HUDEP-2 (cell line): ENCODE measurements around the gene ALG6.
A peak's percentile ranks its signal among the peaks of the same experiment; 100 is the strongest.
"Not testable (repeated sequence)": the region's sequence is repeated elsewhere in the genome, so short reads cannot be mapped to it uniquely, and the experiment has no call there.

Experiments used
- DNase-seq, 76 experiments: peaks; one replicate each; lab custom pipeline; 2025; ENCODE audit not compliant: unreplicated experiment in 76 of 76; lab: John Stamatoyannopoulos, UW

Gene ALG6

DNA sequence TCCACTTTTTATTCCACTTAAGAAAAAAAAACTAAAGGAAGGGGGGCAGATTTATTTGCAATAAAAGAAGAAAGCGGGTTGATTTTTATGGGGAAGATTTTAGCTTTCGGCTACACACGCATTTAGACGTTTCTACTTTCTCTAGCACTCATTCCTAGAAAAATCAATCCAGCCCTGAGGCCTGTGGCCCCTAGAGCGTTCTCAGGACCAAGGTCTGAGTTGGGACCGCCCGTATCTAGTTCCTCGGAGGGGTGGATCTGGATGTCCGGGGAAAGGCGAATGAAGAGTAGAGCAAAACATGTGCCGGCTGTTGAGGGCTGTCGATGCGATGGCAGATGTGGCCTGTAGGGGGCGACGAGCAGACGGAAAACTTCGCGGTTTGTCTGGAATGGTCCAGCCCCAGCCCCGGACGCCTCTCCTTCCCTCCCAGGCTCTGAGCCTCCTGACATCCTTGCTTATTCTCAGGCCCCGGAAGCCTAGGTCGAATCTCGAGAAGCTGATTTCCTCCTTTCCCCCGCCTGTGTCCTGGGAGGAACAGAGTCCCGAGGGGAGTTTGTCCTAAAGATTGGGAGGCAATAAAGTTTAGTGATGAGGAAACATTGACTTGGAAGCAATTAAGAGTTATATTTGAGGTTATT, 39.9 kb upstream of the ALG6 start:
- peak in 51 of 76 experiments; percentile 10 to 70 (median 41) for DNase-seq

DNA sequence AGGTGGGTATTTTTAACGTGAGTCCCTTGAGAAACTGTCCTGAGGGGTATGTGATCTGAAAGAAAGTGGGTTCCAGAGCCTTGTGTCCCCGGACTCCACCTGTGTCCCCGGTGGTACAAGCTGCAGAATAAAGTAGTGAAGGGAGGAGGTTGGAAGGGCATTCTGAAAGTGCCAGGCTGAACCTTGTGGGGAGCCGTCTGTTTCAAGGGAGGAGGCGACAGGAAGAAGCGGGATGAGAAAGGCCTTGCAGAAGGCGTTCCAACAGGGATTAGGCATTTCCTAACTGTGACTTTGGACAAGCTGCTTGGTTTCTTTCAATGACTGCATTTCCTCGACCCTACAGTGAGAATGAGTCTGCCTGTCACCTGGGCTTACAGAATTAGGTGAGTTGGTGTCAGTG, 39.3 kb upstream of the ALG6 start:
- DNase-seq: no peak

DNA sequence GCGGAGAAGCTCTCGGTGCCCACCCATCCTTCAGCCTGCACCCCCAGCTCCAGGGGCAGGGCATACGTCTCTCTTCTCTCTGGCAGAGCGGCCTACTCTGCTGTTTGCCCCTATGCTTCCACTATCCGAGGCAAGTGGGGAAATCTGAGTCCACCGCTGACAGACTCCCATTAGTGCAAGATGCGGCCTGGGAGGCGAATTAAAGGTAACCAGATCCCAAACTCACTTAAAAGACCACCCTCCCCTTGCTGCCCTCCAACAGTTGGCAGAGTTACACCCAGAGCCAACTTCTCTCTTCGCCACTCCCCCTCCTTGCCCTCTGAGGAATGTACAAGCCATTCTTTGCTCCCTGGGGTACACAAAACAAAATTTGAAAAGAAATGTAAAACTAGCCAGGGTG, 38.6 kb upstream of the ALG6 start:
- DNase-seq: no peak

GRCh38 chr1:63329621-63330330, 37.7 kb upstream of the ALG6 start:
- DNase-seq: no peak

- DNase-seq: no peak
These were observed 37.0 kb upstream of the ALG6 start for GRCh38 chr1:63330331-63330916.

DNA sequence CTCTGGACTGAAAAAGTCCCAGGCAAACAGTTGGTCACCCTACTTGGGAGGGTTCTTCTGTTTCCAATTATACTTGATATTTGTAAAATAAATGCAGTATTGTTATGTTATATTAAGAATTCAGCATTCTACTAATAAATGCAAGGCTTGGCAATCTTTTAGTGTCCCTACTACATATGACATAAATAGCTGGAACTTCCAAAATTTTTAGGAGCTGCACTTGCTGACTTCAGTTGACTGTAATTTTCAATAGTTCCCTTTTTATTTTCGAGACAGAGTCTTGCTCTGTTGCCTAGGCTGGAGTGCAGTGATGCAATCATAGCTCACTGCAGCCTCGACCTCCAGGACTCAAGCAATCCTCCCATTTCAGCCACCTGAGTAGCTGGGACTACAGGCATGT, 25.0 kb upstream of the ALG6 start:
- no peak for DNase-seq

- DNase-seq: no peak
These were observed 23.5 kb upstream of the ALG6 start for GRCh38 chr1:63343922-63344321.

DNA sequence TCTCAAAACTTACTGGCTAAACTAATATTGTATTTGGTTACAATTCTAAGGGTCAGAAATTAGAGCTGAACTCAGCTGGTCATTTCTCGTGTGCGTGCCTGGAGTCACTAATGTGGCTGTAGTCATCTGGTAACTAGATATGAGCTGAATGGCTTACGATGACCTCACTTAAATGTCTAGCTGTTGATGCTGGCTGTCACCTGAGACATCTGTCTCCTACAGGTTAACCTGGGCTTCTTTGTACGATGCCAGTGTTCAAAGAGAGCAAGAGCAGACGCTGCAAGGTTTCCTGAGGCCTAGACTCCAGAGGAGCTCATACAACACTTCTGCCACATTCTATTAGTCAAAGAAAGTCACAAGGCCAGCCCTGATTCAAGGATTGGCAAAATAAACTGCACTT, 17.1 kb upstream of the ALG6 start:
- no peak for DNase-seq

- no peak for DNase-seq
These were observed 14.7 kb upstream of the ALG6 start for GRCh38 chr1:63352736-63353135.

DNA sequence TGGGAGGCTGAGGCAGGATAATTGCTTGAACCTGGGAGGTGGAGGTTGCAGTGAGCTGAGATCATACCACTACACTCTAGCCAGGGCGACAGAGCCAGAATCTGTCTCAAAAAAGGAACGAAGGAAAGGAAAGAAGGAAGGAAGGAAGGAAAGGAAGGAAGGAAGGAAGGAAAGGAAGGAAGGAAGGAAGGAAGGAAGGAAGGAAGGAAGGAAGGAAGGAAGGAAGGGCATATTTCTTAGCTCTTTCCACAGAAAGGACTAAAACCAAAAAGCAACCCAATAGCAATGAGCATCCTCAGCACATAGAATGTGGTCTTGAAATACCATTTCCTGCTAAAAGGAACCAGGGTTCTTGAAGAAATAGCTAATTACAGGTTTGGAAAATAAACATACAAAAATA, 11.2 kb upstream of the ALG6 start:
- DNase-seq: not testable (repeated sequence)

- DNase-seq: no peak
These were observed 7.9 kb upstream of the ALG6 start for GRCh38 chr1:63359561-63359960.

DNA sequence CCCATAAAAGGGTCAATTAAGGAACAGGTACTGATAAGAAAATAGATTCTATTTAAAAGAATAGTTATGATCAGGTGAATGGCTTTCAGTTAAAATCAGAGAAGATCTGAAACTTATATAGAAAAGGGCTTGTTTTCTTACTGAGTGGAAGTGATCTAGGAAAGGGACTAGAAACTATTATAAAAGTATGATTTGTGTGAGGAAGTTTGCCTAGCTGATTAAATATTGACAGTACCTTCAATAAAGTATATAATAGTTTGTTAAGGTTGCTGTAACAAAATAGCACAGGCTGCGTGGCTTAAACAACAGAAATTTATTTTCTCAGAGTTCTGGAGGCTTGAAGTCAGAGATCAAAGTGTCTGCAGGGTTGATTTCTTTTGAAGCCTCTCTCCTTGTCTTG, 5.4 kb upstream of the ALG6 start:
- no peak for DNase-seq

DNA sequence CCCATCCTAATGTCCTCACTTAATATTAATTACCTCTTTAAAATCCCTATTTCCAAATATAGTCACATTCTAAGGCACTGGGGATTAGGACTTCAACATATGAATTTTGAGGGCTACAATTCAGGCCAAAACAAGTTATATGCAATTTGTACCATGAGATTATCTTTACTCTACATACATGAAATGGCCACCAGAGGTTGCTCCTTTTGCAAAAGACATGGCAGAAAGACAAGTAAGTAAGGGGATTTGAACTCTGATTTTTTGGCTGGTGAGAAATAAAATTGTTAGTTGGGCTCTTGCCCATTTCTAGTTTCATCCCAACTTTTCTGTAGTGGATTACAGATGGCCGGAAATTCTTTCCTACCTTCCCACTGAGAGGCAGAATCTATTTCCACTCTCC, 4.8 kb upstream of the ALG6 start:
- DNase-seq: no peak

DNA sequence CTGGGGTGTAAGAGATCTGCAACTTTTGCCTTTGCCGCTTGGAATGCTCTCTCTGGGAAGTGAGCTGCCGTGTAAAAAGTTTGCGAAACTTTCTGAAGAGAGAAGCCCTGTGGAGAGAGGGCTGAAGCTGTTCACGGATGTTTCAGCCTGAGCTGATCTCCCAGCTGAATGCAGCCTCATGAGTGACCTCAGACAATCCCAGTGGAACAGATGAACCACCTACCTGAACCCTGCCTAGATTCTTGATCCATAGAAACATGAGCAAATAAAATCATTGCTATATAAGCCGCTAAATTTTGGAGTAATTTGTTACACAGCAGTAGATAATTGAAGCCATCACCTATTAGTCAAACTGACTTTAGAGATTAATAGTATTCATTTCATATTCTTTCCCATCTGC, 4.4 kb upstream of the ALG6 start:
- no peak for DNase-seq

DNA sequence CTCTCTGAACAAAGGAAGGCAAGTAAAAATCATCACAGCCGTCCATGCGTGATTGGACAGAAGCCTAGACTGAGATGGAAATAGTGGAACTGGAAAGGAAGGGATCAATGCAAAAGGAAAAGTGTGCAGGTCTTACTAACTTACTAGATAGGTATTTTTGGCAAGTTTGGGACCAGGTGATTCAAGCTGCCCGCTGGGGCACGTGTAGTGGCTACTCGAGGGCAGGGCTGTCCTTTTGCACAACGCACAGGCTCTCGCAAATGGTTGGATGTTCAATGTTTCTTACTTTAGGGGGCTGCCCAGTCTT, 566 bp upstream of the ALG6 start:
- DNase-seq: no peak

DNA sequence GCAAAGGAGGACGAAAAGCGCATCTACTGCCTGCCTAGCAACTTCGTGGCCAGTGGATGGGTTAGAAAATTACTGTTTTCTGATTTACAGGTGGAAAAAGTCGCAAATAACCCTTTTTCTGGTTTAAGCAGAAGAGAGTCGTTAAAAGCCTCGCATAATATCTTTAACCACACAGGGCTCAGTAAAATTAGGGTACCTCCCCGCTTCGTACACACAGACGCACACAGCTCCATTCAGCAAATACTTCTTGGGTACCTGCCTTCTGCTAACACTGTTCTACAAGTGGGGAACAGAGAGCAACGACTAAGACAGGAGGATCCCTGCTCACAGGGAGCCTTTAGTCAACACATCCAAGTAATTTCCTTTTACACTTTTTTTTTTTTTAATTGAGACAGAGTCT, 704 bp downstream of the ALG6 start:
- peak in 3 of 76 experiments; percentile 13 to 39 (median 25) for DNase-seq

DNA sequence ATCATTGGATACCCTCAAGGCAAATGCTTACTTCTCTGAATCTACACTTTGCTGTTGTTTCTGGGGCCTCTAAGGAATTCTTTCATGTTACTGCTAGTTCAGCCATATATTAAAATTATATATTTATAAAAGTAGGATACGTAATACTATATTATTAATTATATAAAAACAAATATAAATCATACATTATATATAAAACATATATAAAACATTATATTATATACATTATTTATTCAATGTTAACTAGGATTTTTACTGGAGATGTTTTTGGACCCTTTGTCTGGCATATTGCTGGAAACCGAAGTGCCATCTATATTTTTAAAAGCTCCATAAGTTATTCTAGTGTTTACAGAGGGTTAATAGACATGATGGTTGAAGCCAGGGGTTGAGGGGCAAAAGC, 12.2 kb downstream of the ALG6 start:
- DNase-seq: no peak

GRCh38 chr1:63381741-63382140, 14.3 kb downstream of the ALG6 start:
- DNase-seq: no peak

- no peak for DNase-seq
These were observed 34.5 kb downstream of the ALG6 start for GRCh38 chr1:63401945-63402344.

DNA sequence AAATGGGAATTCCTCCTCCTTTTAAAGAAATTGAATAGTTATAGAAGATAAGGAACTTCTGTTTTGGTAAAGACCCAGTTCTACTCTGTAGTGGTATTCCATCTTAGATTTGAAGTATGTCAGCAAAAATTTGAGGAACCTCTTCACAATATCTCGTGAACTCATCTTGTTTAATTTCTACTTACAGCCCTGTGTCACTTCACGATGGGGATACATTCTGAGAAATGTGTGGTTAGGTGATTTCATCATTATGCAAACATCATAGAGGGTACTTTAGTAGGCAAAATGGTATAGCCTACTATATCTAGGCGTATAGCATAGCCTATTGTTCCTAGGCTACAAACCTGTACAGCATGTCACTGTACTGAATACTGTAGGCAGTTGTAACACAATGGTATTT, 36.0 kb downstream of the ALG6 start:
- peak in 20 of 76 experiments; percentile 0 to 59 (median 16) for DNase-seq

GRCh38 chr1:63405021-63405420, 37.6 kb downstream of the ALG6 start:
- no peak for DNase-seq

GRCh38 chr1:63405987-63406386, 38.6 kb downstream of the ALG6 start:
- DNase-seq: no peak
